Naive thymus-derived CD4-positive, alpha-beta T cell (primary cell): ENCODE data around the gene IFI27L1. TPM values are rescaled to one million over a fixed set of nuclear protein-coding genes. Genes with fewer than 3 reads are reported as not detected.
"Not testable (repeated sequence)": the region's sequence is repeated elsewhere in the genome, so short reads cannot be mapped to it uniquely, and the experiment has no call there.

Source experiments
- ATAC-seq: fragments of 150-1000 bp; cut with Tn5 transposase; 2 replicates; pipeline ENCODE4 v1.10.0; 2021; ENCODE audit warnings: mild to moderate bottlenecking, moderate library complexity
- CTCF ChIA-PET: fragments of 350-600 bp; sonication (Branson Sonifier 250); formaldehyde crosslinking; loops from one replicate; lab custom pipeline; 2021; ENCODE audit warnings: antibody characterized with exemption; lab: Charles Lee
- POLR2A ChIA-PET: fragments of 350-600 bp; sonication (Branson Sonifier 250); formaldehyde crosslinking; loops from one replicate; lab custom pipeline; 2021; ENCODE audit warnings: antibody characterized with exemption, inconsistent platforms; lab: Charles Lee
- DNase-seq, 9 donors: peaks; one replicate each; pipeline versions ENCODE4 v3.0.0 to v3.0.0-alpha.2; 2020 to 2022; ENCODE audit warnings: mixed read lengths in 1 of 9
- H3K27ac ChIP-seq: one replicate; pipeline ENCODE4 v1.7.0; 2013; ENCODE audit warnings: mild to moderate bottlenecking, low read depth, low read length, moderate library complexity
- H3K27me3 ChIP-seq, 2 donors: one replicate each; pipeline ENCODE4 v1.7.0; 2013; ENCODE audit warnings: low read length in 2 of 2, mild to moderate bottlenecking in 2 of 2, moderate library complexity in 2 of 2; ENCODE audit not compliant: control insufficient read depth in 2 of 2, insufficient read depth in 2 of 2
- H3K36me3 ChIP-seq, 3 experiments: 1 replicate in 2 of 3; 2 replicates in 1 of 3; pipeline ENCODE4 v1.7.0; 2013; ENCODE audit warnings: low read length in 3 of 3, mild to moderate bottlenecking in 3 of 3, moderate library complexity in 1 of 3; ENCODE audit not compliant: insufficient read depth in 3 of 3, control insufficient read depth in 2 of 3
- H3K4me1 ChIP-seq, 2 donors: one replicate each; pipeline ENCODE4 v1.7.0; 2013; ENCODE audit warnings: low read length in 2 of 2, mild to moderate bottlenecking in 2 of 2, moderate library complexity in 1 of 2; ENCODE audit not compliant: control insufficient read depth in 2 of 2, insufficient read depth in 2 of 2
- H3K4me3 ChIP-seq: 2 replicates; pipeline ENCODE4 v1.7.0; 2013; ENCODE audit warnings: mild to moderate bottlenecking, low read length
- H3K9me3 ChIP-seq, 3 experiments: 1 replicate in 2 of 3; 2 replicates in 1 of 3; pipeline ENCODE4 v1.7.0; 2013; ENCODE audit warnings: low read length in 3 of 3; ENCODE audit not compliant: control insufficient read depth in 2 of 3
- H3K27ac Mint-ChIP-seq, 9 donors: one replicate each; pipeline ENCODE4 v1.8.0; 2020 to 2022; ENCODE audit warnings: mixed read lengths in 9 of 9, mild to moderate bottlenecking in 8 of 9, moderate library complexity in 5 of 9, inconsistent platforms in 2 of 9
- H3K27me3 Mint-ChIP-seq, 5 donors: one replicate each; pipeline ENCODE4 v1.8.0; 2021 to 2022; ENCODE audit warnings: mixed read lengths in 5 of 5, mild to moderate bottlenecking in 1 of 5
- H3K36me3 Mint-ChIP-seq, 5 donors: one replicate each; pipeline ENCODE4 v1.8.0; 2020 to 2022; ENCODE audit warnings: mixed read lengths in 5 of 5, mild to moderate bottlenecking in 3 of 5, inconsistent platforms in 1 of 5
- H3K4me1 Mint-ChIP-seq, 7 donors: one replicate each; pipeline ENCODE4 v1.8.0; 2020 to 2022; ENCODE audit warnings: mixed read lengths in 7 of 7, mild to moderate bottlenecking in 3 of 7, inconsistent platforms in 1 of 7
- H3K4me3 Mint-ChIP-seq, 10 donors: one replicate each; pipeline ENCODE4 v1.8.0; 2020 to 2022; ENCODE audit warnings: mild to moderate bottlenecking in 10 of 10, mixed read lengths in 10 of 10, moderate library complexity in 6 of 10, inconsistent platforms in 2 of 10
- H3K9me3 Mint-ChIP-seq, 11 donors: one replicate each; pipeline ENCODE4 v1.8.0; 2020 to 2022; ENCODE audit warnings: mixed read lengths in 11 of 11, mild to moderate bottlenecking in 4 of 11, inconsistent platforms in 1 of 11, moderate library complexity in 1 of 11
- intact Hi-C, 2 donors: fragments of 100-400 bp; cut with micrococcal nuclease; formaldehyde crosslinking; loops; one replicate each; pipeline ENCODE4 v1.15.1; 2023
- polyA plus RNA-seq, 2 donors: library from polyadenylated mRNA; unstranded; fragments of 300-500 nt; fragmentation: Illumina TruSeq; gene quantifications; one replicate each; pipeline ENCODE4 v1.2.3, GENCODE V29; 2021
- total RNA-seq, 6 experiments: library from RNA in 5 of 6; stranded (reverse) in 5 of 6; gene quantifications; 1 replicate in 5 of 6; 2 replicates in 1 of 6; pipeline ENCODE4 v1.2.3 and lab custom pipeline; 2021 to 2026

IFI27L1 gene
- total and polyA plus RNA-seq, 7 experiments from 2014 or later = 6.3 to 31.8 (median 8.2) TPM

DNA sequence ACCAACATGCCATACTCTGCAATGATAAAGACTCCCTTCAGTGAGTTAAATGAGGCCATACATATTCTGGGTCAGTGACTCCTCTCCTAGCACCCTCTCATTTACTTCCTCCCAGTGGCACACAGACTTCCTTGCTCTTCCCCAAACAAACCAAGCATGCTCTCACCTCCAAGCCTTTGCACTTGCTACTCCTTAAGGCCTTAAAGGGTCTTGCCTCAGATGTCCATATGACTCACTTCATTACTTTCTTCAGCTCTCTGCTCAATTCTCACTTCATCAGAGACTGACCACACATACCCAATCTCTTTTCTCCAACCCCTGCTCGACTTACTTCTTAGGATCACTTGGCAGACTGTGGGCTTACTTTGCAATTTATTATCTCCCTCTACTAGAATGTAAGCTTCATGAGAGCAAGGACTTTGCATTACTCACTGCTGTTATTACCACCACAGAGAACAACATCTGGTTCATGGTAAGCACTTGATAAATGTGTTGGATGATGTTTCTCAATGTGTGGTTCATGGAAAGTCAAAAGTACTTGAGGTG is 22.9 kb upstream of the IFI27L1 start:
- H3K27ac ChIP-seq = no peak overlapping the region
- Mint-ChIP-seq H3K4me3 (peak overlapping the region in 7 of 10 donors; percentile 1 to 32 (median 29)), H3K36me3 (peaks cover 6 to 85% (median 55%) of the 10 kb centered on the region in 5 donors), H3K27ac (peak overlapping the region in 8 of 9 donors; percentile 1 to 68 (median 15)), H3K4me1 (peaks cover 36 to 87% (median 77%) of the 10 kb centered on the region in 7 donors), H3K27me3 (no peaks in the 10 kb centered on the region), H3K9me3 (no peaks in the 10 kb centered on the region)
- intact Hi-C loops = no loop called here
- H3K4me1 ChIP-seq = peaks cover 33 to 39% of the 10 kb centered on the region in 2 donors
- peaks cover 50 to 94% (median 51%) of the 10 kb centered on the region in 3 experiments for H3K36me3 ChIP-seq
- POLR2A ChIA-PET = interaction anchor here (1.1 to 1.3 kb wide), 2 partner anchors 21 to 23 kb away, joined by 3 to 6 read pairs; partner anchors contain the start of genes DDX24 and IFI27L1
- no peak for ATAC-seq
- no peaks in the 10 kb centered on the region for H3K9me3 ChIP-seq
- no peak for DNase-seq
- CTCF ChIA-PET = no interaction called here
- H3K4me3 ChIP-seq = no peak overlapping the region
- H3K27me3 ChIP-seq = no peaks in the 10 kb centered on the region

DNA sequence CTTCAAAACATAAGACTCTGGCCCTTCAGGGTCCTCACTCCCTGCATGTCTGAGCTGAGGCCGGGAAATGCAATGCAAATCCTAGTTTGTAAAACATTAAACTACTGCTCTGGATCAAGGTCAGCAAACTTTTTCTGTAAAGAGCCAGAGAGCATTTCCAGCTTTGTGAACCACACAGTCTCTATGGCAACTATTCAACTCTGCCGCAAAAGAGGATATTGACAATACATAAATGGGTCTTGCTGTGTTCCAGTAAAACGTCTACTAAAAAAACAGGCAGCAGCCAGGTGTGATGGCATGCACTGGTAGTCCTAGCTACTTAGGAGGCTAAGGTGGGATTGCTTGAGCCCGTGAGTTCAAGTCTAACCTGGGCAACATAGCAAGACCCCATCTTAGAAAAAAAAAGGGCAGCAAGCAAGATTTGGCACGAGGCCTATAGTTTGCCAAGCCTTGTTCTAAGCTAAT is 22.4 kb upstream of the IFI27L1 start:
- ChIA-PET POLR2A (no interaction called here), CTCF (no interaction called here)
- no peak overlapping the region for H3K27ac ChIP-seq
- ATAC-seq (no peak), DNase-seq (no peak)
- peaks cover 6 to 86% (median 55%) of the 10 kb centered on the region in 5 donors for H3K36me3 Mint-ChIP-seq
- no peaks in the 10 kb centered on the region for H3K27me3 ChIP-seq
- peaks cover 50 to 93% (median 55%) of the 10 kb centered on the region in 3 experiments for H3K36me3 ChIP-seq
- H3K4me3 ChIP-seq = no peak overlapping the region
- H3K27ac Mint-ChIP-seq = peak overlapping the region in 7 of 9 donors; percentile 1 to 68 (median 17)
- peaks cover 39 to 92% (median 81%) of the 10 kb centered on the region in 7 donors for H3K4me1 Mint-ChIP-seq
- no peaks in the 10 kb centered on the region for H3K27me3 Mint-ChIP-seq
- peak overlapping the region in 4 of 10 donors; percentile 1 to 32 (median 32) for H3K4me3 Mint-ChIP-seq
- no peaks in the 10 kb centered on the region for H3K9me3 Mint-ChIP-seq
- H3K9me3 ChIP-seq = no peaks in the 10 kb centered on the region
- peaks cover 33 to 39% of the 10 kb centered on the region in 2 donors for H3K4me1 ChIP-seq
- intact Hi-C loops = no loop called here

DNA sequence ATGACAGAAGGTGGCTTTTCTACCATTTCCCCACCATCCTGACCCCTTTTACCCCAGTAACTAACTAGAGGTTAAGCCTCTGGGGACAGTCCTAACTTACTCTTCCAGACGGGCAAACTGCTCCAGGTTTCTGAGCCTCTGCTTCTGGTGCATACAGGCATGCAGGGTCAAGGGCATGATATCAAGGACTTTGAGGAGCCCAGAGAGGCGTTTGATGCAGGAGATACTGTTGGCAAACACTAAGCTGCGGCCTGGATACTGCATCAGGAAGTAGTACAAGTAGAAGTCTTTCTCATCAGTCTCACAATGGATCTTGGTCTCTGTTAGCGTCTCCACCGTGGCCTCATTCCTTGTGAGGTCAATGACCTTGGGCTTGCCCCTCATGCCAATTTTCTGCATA is 21.1 kb upstream of the IFI27L1 start:
- H3K27ac Mint-ChIP-seq = peak overlapping the region in 3 of 9 donors; percentile 7 to 61 (median 40)
- intact Hi-C loops = no loop called here

GRCh38 chr14:94062344-94062940 is 18.7 kb upstream of the IFI27L1 start:
- DNase-seq (no peak), ATAC-seq (no peak)
- Mint-ChIP-seq H3K4me1 (peaks cover 55 to 99% (median 93%) of the 10 kb centered on the region in 7 donors), H3K27me3 (no peaks in the 10 kb centered on the region), H3K9me3 (peaks cover 0 to 7% (median 0%) of the 10 kb centered on the region in 11 donors), H3K4me3 (peak overlapping the region in 1 of 10 donors; percentile 29), H3K27ac (peak overlapping the region in 3 of 9 donors; percentile 9 to 65 (median 25)), H3K36me3 (peaks cover 6 to 84% (median 45%) of the 10 kb centered on the region in 5 donors)
- CTCF ChIA-PET = interaction anchor here (1.5 kb wide), 1 partner anchor 27 kb away, joined by 3 read pairs; no protein-coding TSS in a partner anchor
- no peak overlapping the region for H3K4me3 ChIP-seq
- H3K27me3 ChIP-seq = no peaks in the 10 kb centered on the region
- intact Hi-C loops = loop anchor here in 1 of 2 donors (2.0 kb wide), 1 partner anchor 16 kb away; no protein-coding TSS in a partner anchor
- peaks cover 26 to 51% of the 10 kb centered on the region in 2 donors for H3K4me1 ChIP-seq
- POLR2A ChIA-PET = no interaction called here
- H3K9me3 ChIP-seq = no peaks in the 10 kb centered on the region
- H3K27ac ChIP-seq = no peak overlapping the region
- H3K36me3 ChIP-seq = peaks cover 36 to 56% (median 50%) of the 10 kb centered on the region in 3 experiments

More for the DNA sequence above, 21.1 kb upstream of the IFI27L1 start:
- H3K27me3 Mint-ChIP-seq = no peaks in the 10 kb centered on the region
- H3K9me3 Mint-ChIP-seq = no peaks in the 10 kb centered on the region
- Histone ChIP-seq H3K4me3 (no peak overlapping the region), H3K27me3 (no peaks in the 10 kb centered on the region), H3K4me1 (peaks cover 33 to 41% of the 10 kb centered on the region in 2 donors), H3K27ac (no peak overlapping the region), H3K9me3 (no peaks in the 10 kb centered on the region), H3K36me3 (peaks cover 50 to 80% (median 55%) of the 10 kb centered on the region in 3 experiments)
- ATAC-seq (no peak), DNase-seq (no peak)
- ChIA-PET CTCF (no interaction called here), POLR2A (interaction anchor here (0.6 kb wide), 1 partner anchor 21 kb away, joined by 3 read pairs; the partner anchor contains the start of genes DDX24 and IFI27L1)
- H3K4me3 Mint-ChIP-seq = no peak overlapping the region
- H3K4me1 Mint-ChIP-seq = peaks cover 48 to 93% (median 86%) of the 10 kb centered on the region in 7 donors
- H3K36me3 Mint-ChIP-seq = peaks cover 6 to 82% (median 43%) of the 10 kb centered on the region in 5 donors

DNA sequence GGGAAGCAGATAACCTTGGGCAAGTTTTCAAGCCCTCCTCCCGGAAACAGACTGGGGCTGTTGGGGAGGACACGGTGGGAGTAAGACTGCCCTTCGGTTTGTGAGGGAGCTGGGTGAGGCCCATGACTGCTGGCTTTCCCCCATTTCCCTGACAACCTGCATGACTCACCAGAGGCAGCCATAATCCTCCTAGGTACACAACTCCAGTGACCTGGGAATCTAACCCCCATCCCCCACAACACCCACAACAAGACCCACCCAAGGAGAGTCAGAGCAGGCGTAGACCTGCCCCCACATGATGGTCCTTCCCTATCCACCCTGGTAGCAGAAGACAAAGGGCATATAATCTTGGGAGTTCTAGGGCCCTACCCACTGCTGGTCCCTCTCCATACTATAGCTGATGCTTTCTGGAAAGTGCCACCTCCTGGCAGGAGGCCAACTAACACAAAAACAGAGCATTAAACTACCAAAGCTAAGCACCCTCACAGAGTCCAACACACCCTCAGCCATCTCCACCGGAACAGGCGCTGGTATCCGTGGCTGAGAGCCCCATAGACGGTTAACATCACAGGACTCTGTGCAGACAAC is 14.9 kb upstream of the IFI27L1 start:
- ATAC-seq (no peak), DNase-seq (no peak)
- no peaks in the 10 kb centered on the region for H3K27me3 Mint-ChIP-seq
- Histone ChIP-seq H3K9me3 (peaks cover 0 to 7% (median 0%) of the 10 kb centered on the region in 3 experiments), H3K4me3 (no peak overlapping the region), H3K4me1 (peaks cover 14 to 22% of the 10 kb centered on the region in 2 donors), H3K27me3 (no peaks in the 10 kb centered on the region), H3K27ac (no peak overlapping the region), H3K36me3 (peaks cover 12 to 21% (median 16%) of the 10 kb centered on the region in 3 experiments)
- peak overlapping the region in 6 of 10 donors; percentile 30 to 70 (median 56) for H3K4me3 Mint-ChIP-seq
- peaks cover 16 to 85% (median 60%) of the 10 kb centered on the region in 5 donors for H3K36me3 Mint-ChIP-seq
- CTCF ChIA-PET = interaction anchor here (0.8 to 1.7 kb wide), 2 partner anchors 71 to 114 kb away, joined by 5 to 6 read pairs; no protein-coding TSS in a partner anchor
- H3K27ac Mint-ChIP-seq = peak overlapping the region; percentile 2 to 77 (median 63)
- intact Hi-C loops = no loop called here
- H3K9me3 Mint-ChIP-seq = peaks cover 0 to 43% (median 24%) of the 10 kb centered on the region in 11 donors
- POLR2A ChIA-PET = interaction anchor here (2.7 kb wide), 1 partner anchor 14 kb away, joined by 14 read pairs; the partner anchor contains the start of genes DDX24 and IFI27L1
- peaks cover 62 to 98% (median 94%) of the 10 kb centered on the region in 7 donors for H3K4me1 Mint-ChIP-seq

GRCh38 chr14:94072076-94072475 is 9.0 kb upstream of the IFI27L1 start:
- Histone ChIP-seq H3K36me3 (peaks cover 2 to 11% (median 10%) of the 10 kb centered on the region in 3 experiments), H3K4me1 (peaks cover 12 to 20% of the 10 kb centered on the region in 2 donors)
- H3K27ac Mint-ChIP-seq, H3K27me3 Mint-ChIP-seq, H3K27me3 ChIP-seq, H3K9me3 ChIP-seq, POLR2A ChIA-PET, intact Hi-C loops, CTCF ChIA-PET, ATAC-seq, H3K27ac ChIP-seq, H3K4me3 ChIP-seq, DNase-seq: not testable (repeated sequence)
- Mint-ChIP-seq H3K36me3 (peaks cover 34 to 82% (median 74%) of the 10 kb centered on the region in 5 donors), H3K4me1 (peaks cover 46 to 86% (median 80%) of the 10 kb centered on the region in 7 donors), H3K9me3 (peaks cover 0 to 79% (median 43%) of the 10 kb centered on the region in 11 donors), H3K4me3 (peak overlapping the region in 7 of 10 donors; percentile 17 to 58 (median 52))
